CD14-positive monocyte (primary cell): ENCODE results near the gene HOXA11. TPM values are rescaled to one million over a fixed set of nuclear protein-coding genes. Genes with fewer than 3 reads are reported as not detected.

ENCODE experiments used
- DNase-seq, 3 donors: peaks; one replicate each; pipeline ENCODE4 v3.0.0-alpha.2; 2011 to 2022
- H2AFZ ChIP-seq: 2 replicates; pipeline ENCODE4 v1.6.0; 2012; ENCODE audit warnings: mild to moderate bottlenecking, low read depth, low read length, inconsistent platforms; ENCODE audit not compliant: insufficient read depth, poor library complexity, severe bottlenecking
- H3K27ac ChIP-seq, 2 donors: 1 replicate in 1 of 2; 2 replicates in 1 of 2; pipeline ENCODE4 v1.5.1; 2012 to 2013; ENCODE audit warnings: low read length in 2 of 2, control low read depth in 1 of 2, inconsistent platforms in 1 of 2, low read depth in 1 of 2, mild to moderate bottlenecking in 1 of 2
- H3K27me3 ChIP-seq, 2 donors: one replicate each; pipeline versions ENCODE4 v1.6.0 to v1.6.1; 2011 to 2013; ENCODE audit warnings: low read length in 2 of 2; ENCODE audit not compliant: control insufficient read depth in 2 of 2, insufficient read depth in 2 of 2
- H3K36me3 ChIP-seq, 2 donors: replicated peaks in 1 of 2; 1 replicate in 1 of 2; 2 replicates in 1 of 2; pipeline versions ENCODE4 v1.5.1 to v1.6.1; 2012 to 2013; ENCODE audit warnings: low read length in 2 of 2, control low read depth in 1 of 2, inconsistent platforms in 1 of 2, mild to moderate bottlenecking in 1 of 2; ENCODE audit not compliant: insufficient read depth in 2 of 2, control insufficient read depth in 1 of 2
- H3K4me1 ChIP-seq, 2 donors: 1 replicate in 1 of 2; 2 replicates in 1 of 2; pipeline versions ENCODE4 v1.5.1 to v1.6.1; 2012 to 2013; ENCODE audit warnings: low read length in 2 of 2, control low read depth in 1 of 2, inconsistent platforms in 1 of 2, mild to moderate bottlenecking in 1 of 2, moderate library complexity in 1 of 2; ENCODE audit not compliant: insufficient read depth in 2 of 2, control insufficient read depth in 1 of 2
- H3K4me2 ChIP-seq: replicated peaks from 2 replicates; pipeline ENCODE3; 2012; ENCODE audit warnings: low read length, moderate library complexity, mild to moderate bottlenecking; ENCODE audit not compliant: poor library complexity, severe bottlenecking; ENCODE audit errors: extremely low read depth
- H3K4me3 ChIP-seq, 3 experiments: fragments of 200-600 bp in 1 of 3; sonication (generic) in 1 of 3; replicated peaks in 1 of 3; 1 replicate in 2 of 3; 2 replicates in 1 of 3; pipeline ENCODE4 v1.5.1; 2011 to 2013; ENCODE audit warnings: low read length in 3 of 3, mild to moderate bottlenecking in 3 of 3, control low read depth in 2 of 3, low read depth in 2 of 3, inconsistent platforms in 1 of 3, moderate library complexity in 1 of 3
- H3K79me2 ChIP-seq: 2 replicates; pipeline ENCODE4 v1.6.0; 2012; ENCODE audit warnings: mild to moderate bottlenecking, control low read depth, inconsistent platforms, low read length, moderate library complexity; ENCODE audit not compliant: insufficient read depth
- H3K9ac ChIP-seq: 2 replicates; pipeline ENCODE4 v1.6.0; 2017; ENCODE audit warnings: low read length, mild to moderate bottlenecking; ENCODE audit not compliant: insufficient read depth, poor library complexity, severe bottlenecking
- H3K9me3 ChIP-seq, 2 donors: replicated peaks in 1 of 2; 1 replicate in 1 of 2; 2 replicates in 1 of 2; pipeline versions ENCODE4 v1.5.1 to v1.6.1; 2012 to 2013; ENCODE audit warnings: low read length in 2 of 2, control low read depth in 1 of 2; ENCODE audit not compliant: control insufficient read depth in 1 of 2, insufficient read depth in 1 of 2
- H4K20me1 ChIP-seq: 2 replicates; pipeline ENCODE4 v1.6.0; 2012; ENCODE audit warnings: mild to moderate bottlenecking, low read length, control low read depth, moderate library complexity; ENCODE audit not compliant: insufficient read depth
- H3K27ac Mint-ChIP-seq, 7 donors: one replicate each; pipeline ENCODE4 v1.8.0; 2020; ENCODE audit warnings: mild to moderate bottlenecking in 7 of 7, mixed read lengths in 7 of 7, moderate library complexity in 6 of 7, inconsistent platforms in 2 of 7
- H3K27me3 Mint-ChIP-seq, 3 donors: one replicate each; pipeline ENCODE4 v1.8.0; 2021 to 2022; ENCODE audit warnings: low read depth in 3 of 3, mild to moderate bottlenecking in 3 of 3, mixed read lengths in 3 of 3, moderate library complexity in 3 of 3, inconsistent platforms in 1 of 3
- H3K36me3 Mint-ChIP-seq, 2 donors: one replicate each; pipeline ENCODE4 v1.8.0; 2020; ENCODE audit warnings: mixed read lengths in 2 of 2, inconsistent platforms in 1 of 2, mild to moderate bottlenecking in 1 of 2
- H3K4me1 Mint-ChIP-seq: one replicate; pipeline ENCODE4 v1.8.0; 2020; ENCODE audit warnings: mild to moderate bottlenecking, mixed read lengths
- H3K4me3 Mint-ChIP-seq, 2 donors: one replicate each; pipeline ENCODE4 v1.8.0; 2020; ENCODE audit warnings: mild to moderate bottlenecking in 2 of 2, mixed read lengths in 2 of 2, moderate library complexity in 1 of 2
- H3K9me3 Mint-ChIP-seq, 7 donors: one replicate each; pipeline ENCODE4 v1.8.0; 2020 to 2022; ENCODE audit warnings: mixed read lengths in 7 of 7, mild to moderate bottlenecking in 6 of 7, moderate library complexity in 6 of 7, inconsistent platforms in 2 of 7
- WGBS: methylation state at CpG from one replicate; pipeline ENCODE4 v1.1.5; 2013; ENCODE audit warnings: missing lambda C conversion rate; ENCODE audit not compliant: insufficient coverage; 5-methylcytosine and 5-hydroxymethylcytosine counted together
- intact Hi-C, 2 donors: fragments of 100-400 bp; cut with micrococcal nuclease; formaldehyde crosslinking; loops; one replicate each; pipeline versions ENCODE4 v1.15.0 to v1.15.1; 2023
- polyA plus RNA-seq, 3 donors: library from polyadenylated mRNA; depleted of rRNA in 1 of 3; unstranded in 2 of 3; stranded (reverse) in 1 of 3; fragments of 300-500 nt in 2 of 3; fragments of >200 nt in 1 of 3; fragmentation: Illumina TruSeq in 2 of 3; gene quantifications; 1 replicate in 2 of 3; 2 replicates in 1 of 3; pipeline ENCODE4 v1.2.3, GENCODE V29; 2012 to 2021
- TF ChIP-seq, protein P1 (sequence below): fragments of 200-600 bp; IDR thresholded peaks from one replicate; pipeline ENCODE4 v1.8.0; 2022; ENCODE audit warnings: antibody characterized with exemption, mild to moderate bottlenecking

HOXA11 gene
- polyA plus RNA-seq, 3 donors: not detected

DNA sequence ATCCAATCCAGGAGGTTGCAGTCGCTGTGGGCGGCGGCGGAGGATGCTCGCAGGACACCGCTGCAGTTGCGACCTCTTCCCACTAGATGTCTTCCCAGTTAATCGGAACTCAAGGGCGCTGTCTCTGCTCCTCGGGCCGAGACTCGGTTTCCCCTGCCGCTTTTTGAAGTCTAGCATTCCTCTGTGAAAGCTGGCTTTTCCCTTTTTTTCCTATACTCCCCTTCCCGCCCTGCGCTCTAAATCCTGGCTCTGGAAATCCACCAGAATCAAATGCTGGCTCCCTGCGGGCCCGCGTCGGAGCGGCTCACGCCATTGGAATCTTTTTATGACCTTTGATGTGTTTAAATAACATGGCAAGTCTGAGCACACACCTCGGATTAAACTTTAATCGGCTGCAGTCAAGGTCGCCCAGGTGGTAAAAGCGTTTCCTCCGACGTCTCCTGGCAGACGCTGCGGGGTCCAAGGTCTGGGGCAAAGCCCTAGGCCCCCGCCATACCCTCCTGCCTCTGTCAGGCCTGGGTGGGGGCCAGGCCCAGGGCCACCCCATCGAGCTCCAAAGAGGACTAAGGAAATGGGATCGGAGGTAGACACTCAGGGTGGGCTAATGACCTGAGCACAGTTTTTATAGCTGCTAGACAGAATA lies 25.5 kb upstream of the HOXA11 start:
- Histone ChIP-seq H2AFZ (no peak overlapping the region), H3K79me2 (no peaks in the 10 kb centered on the region), H3K4me3 (peak overlapping the region in 1 of 3 experiments; percentile 39), H3K36me3 (no peaks in the 10 kb centered on the region), H3K4me1 (peaks cover 6 to 11% of the 10 kb centered on the region in 2 donors), H3K27ac (no peak overlapping the region), H3K9ac (no peak overlapping the region), H3K27me3 (peaks cover 99 to 100% of the 10 kb centered on the region in 2 donors), H3K4me2 (peak overlapping the region; percentile 57), H4K20me1 (no peaks in the 10 kb centered on the region), H3K9me3 (peaks cover 4 to 13% of the 10 kb centered on the region in 2 donors)
- peaks cover 98 to 100% (median 99%) of the 10 kb centered on the region in 3 donors for H3K27me3 Mint-ChIP-seq
- H3K4me1 Mint-ChIP-seq: peaks cover 20% of the 10 kb centered on the region
- H3K9me3 Mint-ChIP-seq: peaks cover 0 to 32% (median 8%) of the 10 kb centered on the region in 7 donors
- TF ChIP-seq, protein P1, sequence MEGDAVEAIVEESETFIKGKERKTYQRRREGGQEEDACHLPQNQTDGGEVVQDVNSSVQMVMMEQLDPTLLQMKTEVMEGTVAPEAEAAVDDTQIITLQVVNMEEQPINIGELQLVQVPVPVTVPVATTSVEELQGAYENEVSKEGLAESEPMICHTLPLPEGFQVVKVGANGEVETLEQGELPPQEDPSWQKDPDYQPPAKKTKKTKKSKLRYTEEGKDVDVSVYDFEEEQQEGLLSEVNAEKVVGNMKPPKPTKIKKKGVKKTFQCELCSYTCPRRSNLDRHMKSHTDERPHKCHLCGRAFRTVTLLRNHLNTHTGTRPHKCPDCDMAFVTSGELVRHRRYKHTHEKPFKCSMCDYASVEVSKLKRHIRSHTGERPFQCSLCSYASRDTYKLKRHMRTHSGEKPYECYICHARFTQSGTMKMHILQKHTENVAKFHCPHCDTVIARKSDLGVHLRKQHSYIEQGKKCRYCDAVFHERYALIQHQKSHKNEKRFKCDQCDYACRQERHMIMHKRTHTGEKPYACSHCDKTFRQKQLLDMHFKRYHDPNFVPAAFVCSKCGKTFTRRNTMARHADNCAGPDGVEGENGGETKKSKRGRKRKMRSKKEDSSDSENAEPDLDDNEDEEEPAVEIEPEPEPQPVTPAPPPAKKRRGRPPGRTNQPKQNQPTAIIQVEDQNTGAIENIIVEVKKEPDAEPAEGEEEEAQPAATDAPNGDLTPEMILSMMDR: peak; percentile 92
- peaks cover 5 to 8% of the 10 kb centered on the region in 2 donors for H3K36me3 Mint-ChIP-seq
- H3K27ac Mint-ChIP-seq: no peak overlapping the region
- intact Hi-C loops: loop anchor here in 1 of 2 donors (10.0 kb wide), 1 partner anchor 714 kb away; no protein-coding TSS in a partner anchor
- peak overlapping the region; percentile 58 to 89 for H3K4me3 Mint-ChIP-seq
- DNase-seq: peak in 2 of 3 donors; percentile 40 to 57
- 8% methylated on average over 29 of the region's 32 CpGs for WGBS

DNA sequence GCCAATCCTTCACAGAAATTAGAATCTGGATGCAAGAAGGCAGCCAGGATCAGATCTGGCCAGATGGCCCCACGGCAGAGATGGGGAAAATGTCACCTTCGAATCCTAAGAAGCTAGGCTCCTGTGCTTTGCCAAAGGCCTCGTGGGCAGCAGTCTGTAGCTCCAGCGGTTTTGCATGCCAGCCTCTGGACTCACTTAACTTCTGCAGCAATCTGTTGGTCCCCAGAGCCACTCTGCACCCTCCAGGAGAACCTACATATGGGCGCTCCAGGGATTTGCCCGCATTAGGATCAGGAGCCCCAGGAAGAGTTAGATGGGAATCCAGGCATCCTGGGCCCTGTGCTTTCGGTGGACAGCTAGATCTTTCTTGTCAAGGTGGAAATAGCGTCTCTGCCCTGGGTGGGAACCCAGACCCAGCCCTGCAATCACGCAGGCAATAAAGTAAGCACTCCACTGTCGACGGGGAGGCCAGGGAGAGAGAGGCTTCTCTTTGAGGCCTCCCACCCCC lies 25.0 kb upstream of the HOXA11 start:
- peaks cover 4 to 17% of the 10 kb centered on the region in 2 donors for H3K9me3 ChIP-seq
- H4K20me1 ChIP-seq: no peaks in the 10 kb centered on the region
- H3K4me3 Mint-ChIP-seq: peak overlapping the region in 1 of 2 donors; percentile 89
- H3K4me1 ChIP-seq: peaks cover 12 to 17% of the 10 kb centered on the region in 2 donors
- TF ChIP-seq, protein P1: no peak
- WGBS: 48% methylated on average over 11 of the region's 11 CpGs
- H3K36me3 ChIP-seq: no peaks in the 10 kb centered on the region
- peaks cover 99 to 100% (median 99%) of the 10 kb centered on the region in 3 donors for H3K27me3 Mint-ChIP-seq
- H3K79me2 ChIP-seq: no peaks in the 10 kb centered on the region
- no peak overlapping the region for H3K27ac Mint-ChIP-seq
- no peak for DNase-seq
- H2AFZ ChIP-seq: no peak overlapping the region
- no peak overlapping the region for H3K9ac ChIP-seq
- peaks cover 0 to 36% (median 8%) of the 10 kb centered on the region in 7 donors for H3K9me3 Mint-ChIP-seq
- H3K4me1 Mint-ChIP-seq: peaks cover 25% of the 10 kb centered on the region
- peaks cover 7 to 8% of the 10 kb centered on the region in 2 donors for H3K36me3 Mint-ChIP-seq
- H3K27me3 ChIP-seq: peaks cover 99 to 100% of the 10 kb centered on the region in 2 donors
- H3K4me2 ChIP-seq: peak overlapping the region; percentile 57
- no peak overlapping the region for H3K27ac ChIP-seq
- H3K4me3 ChIP-seq: no peak overlapping the region
- intact Hi-C loops: loop anchor here (5.0 to 10.0 kb wide), 3 partner anchors 362 to 885 kb away; no protein-coding TSS in a partner anchor
